Measurements from ENCODE around the gene KMT2D.

KMT2D gene

DNA sequence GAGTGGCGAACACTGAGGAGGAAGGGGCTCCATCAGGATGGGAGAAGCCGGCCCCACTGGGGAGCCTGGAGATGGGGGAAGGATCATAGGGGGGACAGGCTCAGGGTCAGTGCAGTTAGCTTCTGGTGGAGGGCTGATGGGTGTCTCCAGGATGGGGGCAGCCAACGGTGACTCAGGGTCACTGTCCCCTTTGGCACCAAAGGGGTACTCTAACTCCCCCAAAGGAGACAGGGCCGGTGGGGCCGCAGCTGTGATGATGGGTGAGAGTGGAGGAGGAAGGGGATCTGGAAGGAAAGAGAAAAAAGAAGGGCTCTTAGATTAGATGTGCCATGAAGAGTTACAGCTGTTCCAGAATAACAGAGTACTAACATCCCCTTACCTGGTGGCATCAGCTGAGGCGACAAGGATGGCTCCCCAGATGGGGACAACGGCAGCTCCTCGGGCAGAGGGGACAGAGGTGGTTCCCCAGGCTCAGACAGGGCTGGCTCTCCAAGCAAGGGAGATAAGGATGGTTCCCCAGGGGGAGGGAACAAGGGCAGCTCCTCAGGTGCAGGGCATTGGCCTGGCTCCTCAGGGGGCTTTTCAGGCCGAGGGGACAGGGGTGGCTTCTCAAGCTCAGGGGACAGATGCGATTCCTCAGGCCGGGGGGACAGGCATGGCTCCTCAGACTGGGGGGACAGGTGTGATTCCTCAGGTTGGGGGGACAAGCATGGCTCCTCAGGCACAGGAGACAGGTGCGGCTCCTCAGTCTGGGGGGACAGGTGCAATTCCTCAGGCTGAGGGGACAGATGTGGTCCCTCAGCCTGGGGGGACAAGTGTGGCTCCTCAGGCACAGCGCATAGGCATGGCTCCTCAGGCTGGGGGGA is 9.9 kb downstream of the KMT2D start:
- DNase-seq = no peak

GRCh38 chr12:49049566-49050224 is 10.9 kb downstream of the KMT2D start:
- no peak for DNase-seq

GRCh38 chr12:49048953-49049352 is 11.6 kb downstream of the KMT2D start:
- no peak for DNase-seq

DNA sequence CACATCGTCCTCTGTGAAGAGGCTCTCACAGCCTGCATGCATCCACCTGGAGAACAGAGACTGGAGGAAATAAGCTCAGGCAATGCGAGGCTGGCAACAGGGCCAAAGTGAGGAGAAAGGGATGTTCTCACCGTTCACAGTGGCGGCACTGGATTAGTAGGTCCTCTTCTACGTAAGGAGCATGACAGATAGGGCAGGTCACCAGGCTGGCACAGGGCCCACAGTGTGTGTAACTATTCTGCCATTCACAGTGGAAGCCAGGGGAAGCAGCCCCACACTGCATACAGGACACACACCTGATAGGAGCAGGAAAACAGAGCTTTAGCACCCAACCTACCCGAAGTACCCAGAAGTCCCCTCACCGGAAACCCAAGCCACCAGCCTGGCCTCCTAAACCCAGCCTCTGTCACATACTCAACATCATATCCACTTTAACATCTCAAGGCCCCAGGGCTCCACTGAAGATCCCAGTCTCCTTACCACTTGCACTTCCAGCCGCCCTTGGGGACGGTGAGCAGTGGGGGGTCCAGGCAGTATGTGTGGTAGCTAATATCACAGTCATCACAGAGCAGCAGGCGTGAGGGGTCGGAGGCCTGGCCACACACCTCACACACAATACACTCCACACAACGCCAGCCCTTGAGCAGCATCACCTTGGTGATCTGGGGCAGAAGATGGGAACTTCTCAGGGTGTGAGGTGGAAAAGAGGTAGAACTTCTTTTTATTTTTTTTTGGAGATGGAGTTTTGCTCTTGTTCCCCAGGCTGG is 14.3 kb downstream of the KMT2D start:
- no peak for DNase-seq

GRCh38 chr12:49044660-49045059 is 15.9 kb downstream of the KMT2D start:
- DNase-seq = no peak

DNA sequence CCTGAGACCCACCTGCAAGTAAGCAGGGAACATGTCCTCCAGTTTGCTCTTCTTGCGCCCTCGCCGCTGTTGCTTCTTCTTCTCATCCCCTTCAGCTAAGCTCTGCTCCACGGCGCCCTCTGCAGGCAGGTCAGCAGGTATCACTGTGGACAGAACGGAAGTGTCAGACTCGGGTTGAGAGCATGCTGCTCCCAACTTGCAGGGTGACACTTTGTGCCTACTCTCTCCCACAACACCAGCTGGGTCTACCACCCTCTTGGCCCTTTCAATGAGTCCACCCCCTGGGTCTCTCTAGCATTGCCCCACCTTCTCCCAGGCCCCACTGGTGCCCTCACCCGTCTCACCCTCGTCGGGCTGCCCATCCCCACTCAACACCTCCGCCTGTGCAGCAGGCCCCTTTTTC is 16.7 kb downstream of the KMT2D start:
- no peak for DNase-seq

- DNase-seq = no peak
Observed at GRCh38 chr12:49043241-49043640, 17.4 kb downstream of the KMT2D start.

GRCh38 chr12:49041881-49042484 is 18.6 kb downstream of the KMT2D start:
- DNase-seq = no peak

DNA sequence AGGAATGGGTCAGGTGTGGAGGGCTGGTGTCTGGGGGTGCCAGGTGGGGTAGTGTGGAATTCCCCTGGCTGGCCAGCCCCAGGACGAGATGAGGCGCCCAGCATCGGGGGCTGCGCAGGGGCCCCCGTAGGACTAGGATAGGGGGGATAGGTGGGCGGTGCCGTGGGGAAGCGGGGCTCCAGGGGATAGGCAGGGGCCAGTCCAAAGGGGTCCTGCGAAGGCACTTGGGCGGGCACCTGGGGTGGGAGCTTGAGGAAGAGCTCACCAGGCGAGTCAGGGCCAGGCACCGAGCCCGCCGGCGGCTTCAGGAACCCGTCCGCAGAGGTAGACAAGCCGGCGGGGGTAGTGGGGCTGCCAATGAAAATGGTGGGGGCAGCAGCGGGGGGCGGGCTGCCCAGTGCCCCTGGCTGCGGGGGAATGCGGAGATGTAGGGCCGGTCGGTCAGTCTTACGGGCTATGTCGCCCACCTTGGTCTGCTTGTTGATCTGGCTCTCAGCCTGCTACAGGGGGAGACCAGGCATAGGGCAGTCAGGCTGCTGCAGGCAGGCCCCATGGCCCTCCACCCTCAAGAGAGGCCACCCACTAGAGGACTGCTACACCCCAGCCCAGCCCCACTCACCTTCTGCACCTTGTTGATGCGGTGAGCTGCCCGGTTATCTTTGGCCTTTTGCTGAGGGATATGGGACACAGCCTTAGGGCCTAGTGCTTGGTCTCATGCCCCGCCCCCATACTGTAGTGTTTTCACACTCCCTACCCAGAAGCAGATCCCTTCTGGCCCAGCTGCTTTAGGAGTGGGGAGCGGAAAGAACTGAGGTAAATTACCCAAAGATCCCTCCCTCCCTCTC is 19.3 kb downstream of the KMT2D start:
- DNase-seq = no peak

DNA sequence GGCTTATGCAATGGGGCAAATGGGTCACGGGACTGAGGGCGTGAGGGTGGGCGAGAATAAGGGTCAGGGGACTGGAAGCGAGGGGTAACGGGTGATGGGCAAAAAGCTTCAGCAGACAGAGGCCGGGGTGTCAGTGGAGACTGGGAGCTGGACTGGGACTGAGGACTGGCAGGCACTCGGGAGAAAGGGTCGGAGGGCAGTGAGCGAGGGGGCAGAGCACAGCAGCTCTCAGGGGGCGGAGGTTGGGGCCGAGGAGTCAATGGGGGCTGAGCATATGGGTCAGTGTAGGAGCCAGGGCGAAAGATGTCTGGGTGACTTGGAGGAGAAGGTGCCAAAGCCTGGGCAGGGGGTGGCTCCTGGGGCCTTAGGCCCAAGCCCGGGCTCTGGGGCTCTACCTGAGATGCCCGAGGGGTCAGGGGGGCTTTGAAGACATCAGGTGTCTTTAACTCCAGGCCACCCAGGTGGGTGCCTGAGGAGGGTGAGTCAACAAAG is 20.2 kb downstream of the KMT2D start:
- no peak for DNase-seq

DNA sequence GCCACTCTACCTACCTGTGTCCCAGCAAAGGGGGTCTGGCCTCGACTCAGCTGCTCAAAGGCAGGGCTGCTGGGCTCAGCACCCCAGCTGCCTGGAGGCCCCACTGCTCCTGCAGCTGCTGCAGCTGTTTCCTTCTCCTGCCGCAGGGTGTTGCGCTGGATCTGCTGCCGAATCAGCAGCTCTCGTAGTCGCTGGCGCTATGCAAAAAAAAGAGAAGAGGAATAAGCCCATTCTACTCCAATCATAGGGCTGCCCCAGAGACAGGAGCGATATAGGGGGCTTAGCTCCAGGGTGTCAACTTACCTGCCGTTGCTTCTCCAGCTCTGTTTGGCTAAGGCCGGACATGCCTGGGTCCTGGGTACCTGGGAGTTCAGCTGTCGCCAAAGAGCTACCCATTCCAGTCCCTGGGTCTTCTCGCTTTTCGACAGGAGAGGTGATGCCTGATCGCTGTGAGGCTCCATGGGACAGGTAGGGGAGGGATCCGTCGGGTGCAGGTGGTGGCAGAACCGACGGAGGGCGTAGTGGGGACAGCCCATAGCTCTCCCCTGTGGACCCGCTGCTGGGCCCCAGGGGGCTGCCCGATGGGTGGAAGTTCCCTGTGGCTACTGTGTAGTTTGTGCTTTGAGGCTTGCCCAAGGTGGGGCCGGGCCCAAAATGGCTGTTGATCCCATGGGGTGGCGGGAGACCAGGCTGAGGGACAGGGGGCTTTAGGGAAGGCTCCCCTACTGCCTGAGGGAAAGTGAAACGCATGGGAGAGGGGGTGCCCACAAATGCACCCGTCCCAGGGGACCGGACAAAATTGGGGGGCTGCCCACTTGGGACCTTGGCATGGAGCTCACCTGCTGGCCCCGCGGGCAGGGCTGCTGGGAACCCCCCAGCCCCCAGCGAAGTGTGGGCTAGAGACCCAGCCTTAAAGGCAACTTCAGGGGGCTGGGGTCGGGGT is 20.9 kb downstream of the KMT2D start:
- no peak for DNase-seq

DNA sequence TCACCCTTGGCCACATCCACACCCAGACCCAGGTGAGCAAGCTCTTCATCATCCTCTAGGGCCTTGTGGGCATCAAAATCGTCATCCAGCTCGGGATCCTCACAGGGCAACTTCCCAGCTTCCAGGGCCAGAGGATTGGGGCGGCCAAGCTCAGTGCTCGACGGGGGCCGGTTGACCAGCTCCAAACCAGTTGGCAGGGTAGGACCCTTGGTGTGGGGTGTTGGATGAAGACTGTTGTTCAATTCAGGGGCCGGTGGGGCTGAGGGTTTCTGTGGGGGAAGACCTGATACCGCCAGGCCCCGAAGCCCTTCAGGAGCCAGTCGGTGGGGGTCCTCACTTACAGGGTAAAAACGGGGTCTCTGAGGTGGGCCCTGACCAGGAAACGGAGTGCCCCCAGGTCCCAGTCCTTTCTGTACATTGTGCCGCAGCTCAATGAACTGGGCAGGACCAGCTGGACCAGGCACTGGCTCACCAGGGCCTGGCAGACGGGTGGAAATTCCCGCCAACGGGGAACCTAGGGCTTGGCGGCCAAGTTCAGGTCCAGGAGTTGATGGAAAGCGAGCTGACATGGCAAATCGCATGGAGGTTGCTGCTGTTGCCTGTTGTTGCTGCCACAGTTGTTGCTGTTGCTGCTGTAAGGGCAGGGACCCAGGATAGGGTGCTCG is 22.2 kb downstream of the KMT2D start:
- no peak for DNase-seq

DNA sequence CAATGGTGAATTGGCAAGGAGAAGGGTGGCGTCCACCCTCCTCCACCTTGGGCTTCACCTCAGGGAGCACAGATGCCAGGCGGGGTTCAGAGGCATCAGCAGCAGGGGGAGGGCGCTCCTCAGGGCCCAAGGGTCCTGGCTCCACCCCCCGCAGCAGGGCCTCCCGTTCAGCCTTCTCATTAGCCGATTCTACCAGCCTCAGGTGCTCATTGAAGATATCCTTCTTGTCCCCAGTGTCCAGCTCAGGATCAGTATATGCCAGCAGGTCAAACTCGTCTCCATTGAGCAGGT is 22.7 kb downstream of the KMT2D start:
- no peak for DNase-seq

GRCh38 chr12:49037111-49037946 is 23.3 kb downstream of the KMT2D start:
- no peak for DNase-seq

- no peak for DNase-seq
Observed at GRCh38 chr12:49036029-49036428, 24.6 kb downstream of the KMT2D start.

DNA sequence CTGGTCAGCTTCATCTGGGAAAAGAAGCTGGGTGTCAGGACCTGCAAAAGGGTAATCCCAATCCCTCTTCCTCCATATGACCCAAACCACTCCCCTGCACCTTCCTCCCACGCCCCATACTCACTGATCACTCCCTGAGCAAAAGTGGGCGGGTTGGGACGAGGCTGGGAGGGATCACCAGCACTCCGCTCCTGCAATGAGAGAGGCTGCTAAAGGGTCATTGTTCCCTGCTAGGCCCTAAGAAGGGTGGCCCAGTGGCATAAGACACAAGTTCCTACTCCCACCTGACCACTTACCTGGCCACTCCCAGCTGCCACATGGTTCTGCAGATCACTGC is 26.3 kb downstream of the KMT2D start:
- no peak for DNase-seq

- no peak for DNase-seq
Observed at GRCh38 chr12:49033611-49034285, 26.8 kb downstream of the KMT2D start.

DNA sequence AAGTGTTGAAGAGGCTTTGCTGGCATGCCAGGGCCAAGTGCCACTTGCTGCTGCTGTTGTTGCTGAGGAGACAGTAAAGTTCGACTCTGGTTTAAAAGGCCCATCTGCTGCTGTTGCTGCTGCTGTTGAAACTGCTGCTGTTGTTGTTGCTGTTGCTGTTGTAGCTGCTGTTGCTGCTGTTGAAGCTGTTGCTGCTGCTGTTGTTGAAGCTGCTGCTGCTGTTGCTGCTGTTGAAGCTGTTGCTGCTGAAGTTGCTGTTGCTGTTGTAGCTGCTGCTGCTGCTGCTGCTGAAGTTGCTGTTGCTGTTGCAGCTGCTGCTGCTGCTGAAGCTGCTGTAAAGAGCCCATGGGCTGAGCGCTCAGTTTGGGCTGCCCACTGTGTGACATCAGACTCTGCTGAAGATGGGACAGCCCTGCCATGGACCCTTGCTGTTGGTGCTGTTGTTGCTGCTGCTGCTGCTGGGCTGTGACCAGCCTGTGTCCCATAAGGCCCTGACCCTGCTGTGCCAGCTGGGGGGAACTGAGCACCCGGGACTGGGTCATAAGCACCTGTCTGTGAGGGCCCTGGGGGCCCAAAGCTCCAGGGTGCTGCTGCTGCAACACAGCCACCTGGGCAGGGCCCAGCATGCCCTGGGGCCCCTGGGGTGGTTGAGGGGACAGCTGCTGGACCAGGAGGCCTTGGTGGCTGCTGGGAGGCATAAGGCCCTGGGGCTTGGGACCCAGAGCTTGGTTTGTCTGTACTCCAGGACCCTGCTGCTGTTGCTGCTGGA is 27.7 kb downstream of the KMT2D start:
- no peak for DNase-seq
